Measurements from ENCODE around the gene TNFRSF9. TPM values are rescaled to one million over a fixed set of nuclear protein-coding genes. Genes with fewer than 3 reads are reported as not detected.

The TNFRSF9 gene
- total and polyA plus RNA-seq, 10 donors = 2.2 to 11.7 (median 3.5) TPM

- H3K27ac ChIP-seq = peak overlapping the region in 1 of 8 donors; percentile 31
Measured at GRCh38 chr1:7902478-7903085, 38.1 kb downstream of the TNFRSF9 start.

GRCh38 chr1:7899741-7900140 lies 40.9 kb downstream of the TNFRSF9 start:
- 49 to 68% (median 57%) methylated on average over 4 of the region's 4 CpGs for WGBS, 5 donors
- peaks cover 0 to 7% (median 6%) of the 10 kb centered on the region in 6 donors for H3K4me1 ChIP-seq
- TF ChIP-seq POLR2AphosphoS5 (IDR thresholded peaks at IDR 0.05) (no peak), CTCF (IDR thresholded peaks at IDR 0.05 in 8 of 11, conservative IDR thresholded peaks at IDR 0.05 in 3 of 11) (no peak)
- H3K27ac ChIP-seq = no peak overlapping the region
- DNase-seq = no peak
- H3K36me3 ChIP-seq = no peaks in the 10 kb centered on the region
- H3K9me3 ChIP-seq = no peaks in the 10 kb centered on the region
- intact Hi-C loops (cut with DNase I; ENCODE audit: low total_unique reads) = no loop called here
- no peak overlapping the region for H3K4me3 ChIP-seq
- no peaks in the 10 kb centered on the region for H3K27me3 ChIP-seq (replicated peaks in 1 of 7)

More at GRCh38 chr1:7902478-7903085, 38.1 kb downstream of the TNFRSF9 start:
- peak; percentile 85 for DNase-seq
- 11 to 17% (median 12%) methylated on average over 21 of the region's 21 CpGs for WGBS, 5 donors
- TF ChIP-seq CTCF (IDR thresholded peaks at IDR 0.05 in 8 of 11, conservative IDR thresholded peaks at IDR 0.05 in 3 of 11) (peak in 10 of 11 experiments; percentile 27 to 71 (median 64)), POLR2AphosphoS5 (IDR thresholded peaks at IDR 0.05) (peak in 1 of 3 donors; percentile 28), POLR2A (IDR thresholded peaks at IDR 0.05) (no peak)
- intact Hi-C loops (cut with DNase I; ENCODE audit: low total_unique reads) = loop anchor here (2.0 kb wide), 1 partner anchor 236 kb away; no protein-coding TSS in a partner anchor
- Histone ChIP-seq H3K27me3 (replicated peaks in 1 of 7) (no peaks in the 10 kb centered on the region), H3K4me1 (peaks cover 0 to 7% (median 6%) of the 10 kb centered on the region in 6 donors), H3K4me3 (peak overlapping the region in 4 of 8 donors; percentile 7 to 58 (median 26)), H3K36me3 (no peaks in the 10 kb centered on the region), H3K9me3 (no peaks in the 10 kb centered on the region)

GRCh38 chr1:7898962-7899361 lies 41.7 kb downstream of the TNFRSF9 start:
- H3K4me3 ChIP-seq = no peak overlapping the region
- TF ChIP-seq POLR2A (IDR thresholded peaks at IDR 0.05) (no peak), CTCF (IDR thresholded peaks at IDR 0.05 in 8 of 11, conservative IDR thresholded peaks at IDR 0.05 in 3 of 11) (no peak), POLR2AphosphoS5 (IDR thresholded peaks at IDR 0.05) (no peak)
- peaks cover 0 to 7% (median 6%) of the 10 kb centered on the region in 6 donors for H3K4me1 ChIP-seq
- DNase-seq = no peak
- no peaks in the 10 kb centered on the region for H3K27me3 ChIP-seq (replicated peaks in 1 of 7)
- 85 to 92% (median 90%) methylated on average over 5 of the region's 5 CpGs for WGBS, 5 donors
- H3K27ac ChIP-seq = no peak overlapping the region
- no peaks in the 10 kb centered on the region for H3K9me3 ChIP-seq
- no peaks in the 10 kb centered on the region for H3K36me3 ChIP-seq
- intact Hi-C loops (cut with DNase I; ENCODE audit: low total_unique reads) = no loop called here

GRCh38 chr1:7896994-7897393 lies 43.6 kb downstream of the TNFRSF9 start:
- 67 to 88% (median 81%) methylated on average over 1 of the region's 1 CpG for whole genome bisulfite sequencing, 5 donors
- DNase-seq = no peak

More at GRCh38 chr1:7896994-7897393, 43.6 kb downstream of the TNFRSF9 start:
- no peaks in the 10 kb centered on the region for H3K4me1 ChIP-seq
- no peaks in the 10 kb centered on the region for H3K36me3 ChIP-seq
- no peak overlapping the region for H3K4me3 ChIP-seq
- intact Hi-C loops (cut with DNase I; ENCODE audit: low total_unique reads) = no loop called here
- no peak for TF ChIP-seq CTCF (IDR thresholded peaks at IDR 0.05 in 8 of 11, conservative IDR thresholded peaks at IDR 0.05 in 3 of 11)
- no peak for TF ChIP-seq POLR2AphosphoS5 (IDR thresholded peaks at IDR 0.05)
- no peak for TF ChIP-seq POLR2A (IDR thresholded peaks at IDR 0.05)
- no peaks in the 10 kb centered on the region for H3K9me3 ChIP-seq
- no peak overlapping the region for H3K27ac ChIP-seq
- no peaks in the 10 kb centered on the region for H3K27me3 ChIP-seq (replicated peaks in 1 of 7)
